Brain microvascular endothelial cell (primary cell): Measurements from ENCODE around the gene TAF4.

Experiments
- DNase-seq: peaks from one replicate; pipeline ENCODE4 v3.0.0-alpha.2; 2020
- H3K27ac ChIP-seq: fragments of 250-450 bp; sonication (Bioruptor Pico); 2 replicates; pipeline ENCODE4 v1.5.1; 2020; ENCODE audit warnings: mild to moderate bottlenecking, moderate library complexity
- H3K27me3 ChIP-seq: fragments of 250-450 bp; sonication (Bioruptor Pico); replicated peaks from 2 replicates; pipeline ENCODE4 v1.5.1; 2020; ENCODE audit warnings: mild to moderate bottlenecking
- H3K36me3 ChIP-seq: fragments of 250-450 bp; sonication (Bioruptor Pico); replicated peaks from 2 replicates; pipeline ENCODE4 v1.5.1; 2020; ENCODE audit warnings: mild to moderate bottlenecking
- H3K4me3 ChIP-seq: 2 replicates; pipeline ENCODE4 v1.5.1; 2011; ENCODE audit warnings: low read depth, mild to moderate bottlenecking, control low read depth, low read length, moderate library complexity
- CTCF ChIP-seq: IDR thresholded peaks from 2 replicates; pipeline ENCODE4 v1.5.1; 2011; ENCODE audit warnings: low read depth, mild to moderate bottlenecking, moderate library complexity, low read length, control low read depth, inconsistent platforms; ENCODE audit errors: missing control alignments
- in situ Hi-C: cut with HindIII; loops from 2 replicates; pipeline ENCODE4 v1.10.0; 2017; ENCODE audit warnings: low sequenced_read_pairs, low pct_ligation_motif_present

The TAF4 gene

GRCh38 chr20:61937146-61937962 is 128.3 kb downstream of the TAF4 start:
- no peak overlapping the region for H3K4me3 ChIP-seq
- H3K27ac ChIP-seq, result no peak overlapping the region
- no peaks in the 10 kb centered on the region for H3K27me3 ChIP-seq
- in situ Hi-C loops, result no loop called here
- no peak for DNase-seq
- no peaks in the 10 kb centered on the region for H3K36me3 ChIP-seq
- TF ChIP-seq CTCF, result no peak

- H3K27ac ChIP-seq, result no peak overlapping the region
- in situ Hi-C loops, result no loop called here
- H3K4me3 ChIP-seq, result no peak overlapping the region
- no peaks in the 10 kb centered on the region for H3K27me3 ChIP-seq
- no peak for DNase-seq
- no peak for TF ChIP-seq CTCF
- no peaks in the 10 kb centered on the region for H3K36me3 ChIP-seq
Measured at GRCh38 chr20:61936701-61937131, 129.0 kb downstream of the TAF4 start.

- Histone ChIP-seq H3K36me3 (no peaks in the 10 kb centered on the region), H3K27ac (no peak overlapping the region), H3K4me3 (no peak overlapping the region), H3K27me3 (no peaks in the 10 kb centered on the region)
- TF ChIP-seq CTCF, result no peak
- in situ Hi-C loops, result no loop called here
- DNase-seq, result no peak
Measured at GRCh38 chr20:61935926-61936700, 129.6 kb downstream of the TAF4 start.

GRCh38 chr20:61934716-61935530 is 130.8 kb downstream of the TAF4 start:
- no peaks in the 10 kb centered on the region for H3K36me3 ChIP-seq
- TF ChIP-seq CTCF, result no peak
- no peak for DNase-seq
- in situ Hi-C loops, result no loop called here
- no peak overlapping the region for H3K27ac ChIP-seq
- H3K27me3 ChIP-seq, result no peaks in the 10 kb centered on the region
- no peak overlapping the region for H3K4me3 ChIP-seq

GRCh38 chr20:61933951-61934715 is 131.5 kb downstream of the TAF4 start:
- no peak overlapping the region for H3K4me3 ChIP-seq
- H3K27ac ChIP-seq, result no peak overlapping the region
- H3K36me3 ChIP-seq, result no peaks in the 10 kb centered on the region
- no peaks in the 10 kb centered on the region for H3K27me3 ChIP-seq
- no peak for DNase-seq
- TF ChIP-seq CTCF, result no peak
- in situ Hi-C loops, result no loop called here
